ENCODE results near the gene SENP6. TPM values are rescaled to one million over a fixed set of nuclear protein-coding genes. Genes with fewer than 3 reads are reported as not detected.

The SENP6 gene
- total RNA-seq, 2 donors from 2014 or later = 71.5 to 99.5 TPM

DNA sequence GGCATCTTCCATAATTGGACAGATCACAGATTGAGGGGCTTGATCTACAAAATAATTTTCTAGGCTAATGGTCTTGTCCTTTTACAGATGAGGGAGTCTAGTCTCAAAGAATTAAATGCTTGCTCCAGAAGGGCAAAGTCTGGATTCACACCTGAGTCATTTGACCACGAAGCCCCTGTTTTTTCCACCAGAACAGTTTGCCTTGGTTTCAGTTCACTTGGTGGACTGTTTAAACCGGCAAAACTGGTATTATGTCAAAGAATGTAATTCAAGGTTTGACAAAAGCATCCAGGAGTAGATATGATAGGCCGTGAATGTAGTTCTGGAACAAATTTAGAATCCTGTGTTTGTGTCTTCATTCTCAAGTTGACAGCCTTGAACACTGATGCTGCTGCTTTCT is 150.7 kb downstream of the SENP6 start:
- WGBS = 46% methylated on average over 3 of the region's 3 CpGs
- H3K27me3 ChIP-seq (replicated peaks; ENCODE audit: insufficient read depth) = no peaks in the 10 kb centered on the region
- H3K36me3 ChIP-seq = no peaks in the 10 kb centered on the region
- no peaks in the 10 kb centered on the region for H3K9me3 ChIP-seq
- no peak overlapping the region for H3K4me3 ChIP-seq
- no peak overlapping the region for H3K27ac ChIP-seq
- H3K4me1 ChIP-seq (replicated peaks) = no peaks in the 10 kb centered on the region
- intact Hi-C loops (cut with DNase I) = no loop called here
- no peak for TF ChIP-seq POLR2AphosphoS5 (IDR thresholded peaks at IDR 0.05)
- no peak for TF ChIP-seq POLR2A (IDR thresholded peaks at IDR 0.05)
- TF ChIP-seq, protein P1, sequence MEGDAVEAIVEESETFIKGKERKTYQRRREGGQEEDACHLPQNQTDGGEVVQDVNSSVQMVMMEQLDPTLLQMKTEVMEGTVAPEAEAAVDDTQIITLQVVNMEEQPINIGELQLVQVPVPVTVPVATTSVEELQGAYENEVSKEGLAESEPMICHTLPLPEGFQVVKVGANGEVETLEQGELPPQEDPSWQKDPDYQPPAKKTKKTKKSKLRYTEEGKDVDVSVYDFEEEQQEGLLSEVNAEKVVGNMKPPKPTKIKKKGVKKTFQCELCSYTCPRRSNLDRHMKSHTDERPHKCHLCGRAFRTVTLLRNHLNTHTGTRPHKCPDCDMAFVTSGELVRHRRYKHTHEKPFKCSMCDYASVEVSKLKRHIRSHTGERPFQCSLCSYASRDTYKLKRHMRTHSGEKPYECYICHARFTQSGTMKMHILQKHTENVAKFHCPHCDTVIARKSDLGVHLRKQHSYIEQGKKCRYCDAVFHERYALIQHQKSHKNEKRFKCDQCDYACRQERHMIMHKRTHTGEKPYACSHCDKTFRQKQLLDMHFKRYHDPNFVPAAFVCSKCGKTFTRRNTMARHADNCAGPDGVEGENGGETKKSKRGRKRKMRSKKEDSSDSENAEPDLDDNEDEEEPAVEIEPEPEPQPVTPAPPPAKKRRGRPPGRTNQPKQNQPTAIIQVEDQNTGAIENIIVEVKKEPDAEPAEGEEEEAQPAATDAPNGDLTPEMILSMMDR (IDR thresholded peaks at IDR 0.05) = no peak
- DNase-seq (ENCODE audit: low spot score) = no peak

DNA sequence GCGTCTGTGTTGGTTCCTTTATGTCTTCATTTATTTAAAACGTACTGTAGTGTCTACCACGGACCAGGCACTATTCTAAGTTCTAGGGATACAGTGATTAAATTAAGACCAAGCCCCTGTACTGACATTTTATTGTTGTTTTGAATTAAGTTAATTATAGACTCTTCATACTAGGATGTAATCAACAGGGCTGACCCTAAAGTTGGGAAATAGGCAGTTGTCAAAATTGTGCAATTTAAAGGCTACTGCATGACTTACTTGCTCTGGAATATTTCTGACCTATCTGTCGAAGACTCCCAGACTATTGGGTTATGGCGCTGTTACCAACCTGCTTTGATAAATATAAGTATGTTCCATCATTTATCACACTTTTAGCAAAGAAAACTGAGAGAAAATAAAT is 154.0 kb downstream of the SENP6 start:
- Histone ChIP-seq H3K4me3 (no peak overlapping the region), H3K27ac (no peak overlapping the region), H3K36me3 (no peaks in the 10 kb centered on the region), H3K4me1 (replicated peaks) (no peaks in the 10 kb centered on the region), H3K9me3 (no peaks in the 10 kb centered on the region), H3K27me3 (replicated peaks; ENCODE audit: insufficient read depth) (no peaks in the 10 kb centered on the region)
- no peak for DNase-seq (ENCODE audit: low spot score)
- TF ChIP-seq, protein P1 (IDR thresholded peaks at IDR 0.05) = no peak
- no peak for TF ChIP-seq POLR2A (IDR thresholded peaks at IDR 0.05)
- no peak for TF ChIP-seq POLR2AphosphoS5 (IDR thresholded peaks at IDR 0.05)
- intact Hi-C loops (cut with DNase I) = no loop called here
- 84% methylated on average over 5 of the region's 5 CpGs for WGBS

DNA sequence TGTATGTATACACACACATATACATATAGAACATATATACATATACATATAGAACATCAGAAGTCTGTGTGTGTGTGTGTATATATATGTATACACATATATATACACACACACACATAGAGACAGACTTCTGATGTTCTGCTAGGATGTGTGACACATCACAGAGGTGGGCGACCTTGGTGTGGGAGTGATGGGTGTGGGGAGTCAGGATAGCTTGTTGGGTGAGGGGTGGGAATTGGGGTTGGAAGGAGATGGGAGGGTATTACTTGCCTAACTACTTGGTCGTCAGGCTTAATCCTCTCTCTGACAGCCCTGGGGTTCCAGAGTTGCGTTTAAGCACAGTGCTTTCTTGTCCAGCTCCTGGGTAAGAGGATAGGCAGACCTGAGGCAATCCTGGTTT is 155.6 kb downstream of the SENP6 start:
- no peak overlapping the region for H3K4me3 ChIP-seq
- no peaks in the 10 kb centered on the region for H3K4me1 ChIP-seq (replicated peaks)
- H3K36me3 ChIP-seq = no peaks in the 10 kb centered on the region
- DNase-seq (ENCODE audit: low spot score) = no peak
- H3K27ac ChIP-seq = no peak overlapping the region
- no peaks in the 10 kb centered on the region for H3K9me3 ChIP-seq
- WGBS = 89% methylated on average over 3 of the region's 3 CpGs
- intact Hi-C loops (cut with DNase I) = no loop called here
- no peak for TF ChIP-seq POLR2AphosphoS5 (IDR thresholded peaks at IDR 0.05)
- no peaks in the 10 kb centered on the region for H3K27me3 ChIP-seq (replicated peaks; ENCODE audit: insufficient read depth)

DNA sequence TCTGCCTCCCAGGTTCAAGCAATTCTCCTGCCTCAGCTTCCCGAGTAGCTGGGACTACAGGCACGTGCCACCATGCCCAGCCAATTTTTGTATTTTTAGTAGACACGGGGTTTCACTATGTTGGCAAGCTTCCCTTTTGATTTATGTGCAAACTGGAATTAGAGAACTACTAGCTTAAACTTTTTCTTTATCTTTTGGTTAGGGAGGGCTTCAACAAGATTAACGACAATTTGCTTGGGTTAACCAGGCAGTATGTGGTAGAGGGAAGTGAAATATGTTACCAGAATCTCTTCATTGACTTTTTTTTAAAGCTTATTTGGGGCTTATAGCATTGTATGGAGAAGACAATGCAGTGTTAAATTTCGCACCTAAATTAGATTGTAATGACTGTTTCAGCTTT is 156.4 kb downstream of the SENP6 start:
- no peak overlapping the region for H3K4me3 ChIP-seq

DNA sequence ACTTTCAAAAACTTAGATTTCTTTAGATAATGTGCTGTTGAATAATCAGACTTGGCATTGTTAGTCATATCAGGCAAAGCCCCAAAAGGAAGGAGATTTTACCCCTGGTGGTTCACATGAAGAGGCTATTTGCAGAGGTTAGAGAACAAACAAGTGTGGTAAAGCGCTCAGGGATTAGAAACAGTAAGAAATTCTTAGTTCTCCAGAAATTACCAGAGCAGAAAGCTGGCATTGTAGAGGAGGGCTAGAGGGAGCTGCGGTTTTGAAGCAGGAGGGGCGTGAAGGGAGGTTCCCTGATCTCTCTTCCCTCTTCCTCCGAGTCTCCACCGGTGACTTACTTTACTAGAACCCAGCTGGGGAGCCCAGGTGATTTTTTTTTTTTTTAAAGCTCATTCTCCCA is 157.5 kb downstream of the SENP6 start:
- H3K4me1 ChIP-seq (replicated peaks) = no peaks in the 10 kb centered on the region
- no peaks in the 10 kb centered on the region for H3K36me3 ChIP-seq
- no peaks in the 10 kb centered on the region for H3K9me3 ChIP-seq
- TF ChIP-seq, protein P1 (IDR thresholded peaks at IDR 0.05) = no peak
- TF ChIP-seq POLR2A (IDR thresholded peaks at IDR 0.05) = no peak
- TF ChIP-seq POLR2AphosphoS5 (IDR thresholded peaks at IDR 0.05) = no peak
- H3K4me3 ChIP-seq = no peak overlapping the region
- intact Hi-C loops (cut with DNase I) = no loop called here
- DNase-seq (ENCODE audit: low spot score) = no peak
- no peak overlapping the region for H3K27ac ChIP-seq
- 68% methylated on average over 5 of the region's 5 CpGs for WGBS
- no peaks in the 10 kb centered on the region for H3K27me3 ChIP-seq (replicated peaks; ENCODE audit: insufficient read depth)

More for the DNA sequence above, 156.4 kb downstream of the SENP6 start:
- Histone ChIP-seq H3K27me3 (replicated peaks; ENCODE audit: insufficient read depth) (no peaks in the 10 kb centered on the region), H3K36me3 (no peaks in the 10 kb centered on the region), H3K27ac (no peak overlapping the region), H3K4me1 (replicated peaks) (no peaks in the 10 kb centered on the region), H3K9me3 (no peaks in the 10 kb centered on the region)
- intact Hi-C loops (cut with DNase I) = no loop called here
- TF ChIP-seq POLR2AphosphoS5 (IDR thresholded peaks at IDR 0.05) = no peak
- TF ChIP-seq, protein P1 (IDR thresholded peaks at IDR 0.05) = no peak
- no peak for TF ChIP-seq POLR2A (IDR thresholded peaks at IDR 0.05)
- no peak for DNase-seq (ENCODE audit: low spot score)
- WGBS = 50% methylated on average over 5 of the region's 5 CpGs

Data from prostate gland (tissue), 2 donors.